Fibroblast of gingiva (primary cell): ENCODE data around the gene MEX3D.

Source experiments
- DNase-seq: peaks from one replicate; pipeline ENCODE4 v3.0.0-alpha.2; 2011; ENCODE audit warnings: low read depth

Gene MEX3D

DNA sequence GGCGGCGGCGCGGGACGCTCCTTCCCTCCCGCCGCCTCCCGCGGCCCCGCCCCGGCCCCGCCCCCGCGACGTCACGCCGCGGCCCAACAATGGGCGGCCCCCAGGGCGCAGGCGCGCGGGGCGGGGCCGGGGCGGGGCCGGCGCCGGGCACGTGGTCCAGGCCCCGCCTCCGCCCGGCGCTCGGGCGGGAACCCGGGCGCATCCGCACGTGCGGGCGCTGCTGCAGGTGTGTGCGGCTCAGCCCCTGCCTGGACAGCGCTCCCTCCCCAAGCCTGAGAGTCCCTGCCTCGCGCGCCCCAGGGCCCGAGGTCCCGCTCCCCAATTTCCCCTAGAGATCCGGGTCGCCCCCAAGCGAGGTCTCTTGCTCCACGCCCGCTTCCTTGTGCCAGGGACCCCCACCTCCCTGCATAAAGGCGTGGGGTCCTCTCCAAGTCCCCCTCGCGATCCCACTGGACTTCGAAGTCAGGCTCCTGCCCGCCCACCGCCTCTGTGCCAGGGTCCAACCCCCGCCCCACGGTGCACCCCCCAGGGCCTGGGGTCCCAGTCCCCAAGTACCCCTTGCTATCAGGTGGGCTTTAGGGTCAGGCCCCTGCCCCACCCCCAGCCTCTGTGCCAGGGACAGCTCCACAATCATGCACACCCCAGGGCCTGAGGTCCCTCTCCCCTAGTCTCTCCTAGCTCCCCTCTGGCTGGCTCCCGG is at the start of gene MEX3D:
Gene MEX3D, minus strand, starts transcription at position 6 of the 700 bp plus-strand sequence. CDS start 267 bp downstream, outside the sequence.
- peak; percentile 59 for DNase-seq

DNA sequence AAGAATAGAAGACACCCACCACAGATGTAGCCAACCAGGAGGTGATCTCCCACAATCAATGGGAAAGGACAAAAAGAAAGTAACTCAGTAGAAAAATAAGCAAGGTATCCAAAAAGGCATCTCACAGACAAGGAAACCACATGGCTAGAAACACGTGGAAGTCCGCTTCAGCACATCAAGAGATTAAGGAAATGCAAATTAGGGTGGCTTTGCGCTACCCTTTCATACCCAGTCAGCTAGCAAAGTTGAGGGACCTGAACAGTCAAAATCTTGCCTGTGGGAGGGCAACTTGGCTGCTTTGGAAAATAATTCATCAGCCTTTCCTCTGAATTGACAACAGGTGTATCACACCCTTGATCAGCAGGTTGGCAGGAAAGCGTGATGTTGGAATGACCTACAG is 48.8 kb upstream of the MEX3D start:
- no peak for DNase-seq

DNA sequence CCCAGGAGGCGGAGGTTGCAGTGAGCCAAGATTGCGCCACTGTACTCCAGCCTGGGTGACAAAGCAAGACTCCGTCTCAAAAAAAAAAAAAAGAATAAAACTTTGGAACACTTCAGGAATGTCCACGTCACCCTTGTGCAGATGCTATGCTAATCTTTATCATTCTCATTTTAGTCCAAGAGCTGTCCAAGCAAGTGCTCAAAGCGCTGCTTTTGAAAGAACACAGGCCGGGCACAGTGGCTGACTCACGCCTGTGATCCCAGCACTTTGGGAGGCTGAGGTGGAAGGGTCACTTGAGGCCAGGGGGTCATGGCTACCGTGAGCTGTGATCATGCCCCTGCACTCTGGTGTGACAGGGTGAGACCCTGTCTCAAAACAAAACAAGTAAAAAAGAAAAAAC is 48.3 kb upstream of the MEX3D start:
- peak; percentile 20 for DNase-seq

DNA sequence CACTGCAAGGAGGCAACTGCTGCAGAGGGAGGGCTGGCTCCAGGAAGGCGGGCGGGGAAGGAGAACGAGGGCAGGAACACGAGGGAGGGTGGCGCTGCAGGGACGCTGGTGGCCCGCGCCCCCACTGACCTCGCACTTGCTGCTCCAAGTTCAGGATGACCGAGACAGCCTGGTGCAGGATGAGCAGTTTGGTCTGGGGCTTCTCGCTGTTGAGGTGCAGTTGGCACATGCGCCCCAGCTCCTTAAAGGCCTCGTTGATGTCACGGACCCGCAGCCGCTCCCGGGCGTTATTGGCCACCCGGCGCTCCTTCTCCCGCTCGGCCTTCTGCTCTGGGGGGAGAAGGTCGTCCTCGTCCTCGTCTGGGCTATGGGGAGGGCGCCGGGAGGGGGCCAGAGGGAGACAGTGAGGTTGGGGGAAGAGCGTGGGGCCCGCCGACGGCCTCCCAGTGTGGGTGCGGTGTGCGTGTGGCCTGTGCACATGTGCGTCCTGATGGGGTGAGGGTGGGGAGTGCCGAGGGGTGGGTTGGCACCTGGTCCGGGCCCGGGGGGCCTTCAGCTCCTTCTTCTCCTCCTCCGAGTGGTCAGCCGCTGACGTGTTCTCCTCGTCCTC is 47.1 kb upstream of the MEX3D start:
- DNase-seq = no peak

DNA sequence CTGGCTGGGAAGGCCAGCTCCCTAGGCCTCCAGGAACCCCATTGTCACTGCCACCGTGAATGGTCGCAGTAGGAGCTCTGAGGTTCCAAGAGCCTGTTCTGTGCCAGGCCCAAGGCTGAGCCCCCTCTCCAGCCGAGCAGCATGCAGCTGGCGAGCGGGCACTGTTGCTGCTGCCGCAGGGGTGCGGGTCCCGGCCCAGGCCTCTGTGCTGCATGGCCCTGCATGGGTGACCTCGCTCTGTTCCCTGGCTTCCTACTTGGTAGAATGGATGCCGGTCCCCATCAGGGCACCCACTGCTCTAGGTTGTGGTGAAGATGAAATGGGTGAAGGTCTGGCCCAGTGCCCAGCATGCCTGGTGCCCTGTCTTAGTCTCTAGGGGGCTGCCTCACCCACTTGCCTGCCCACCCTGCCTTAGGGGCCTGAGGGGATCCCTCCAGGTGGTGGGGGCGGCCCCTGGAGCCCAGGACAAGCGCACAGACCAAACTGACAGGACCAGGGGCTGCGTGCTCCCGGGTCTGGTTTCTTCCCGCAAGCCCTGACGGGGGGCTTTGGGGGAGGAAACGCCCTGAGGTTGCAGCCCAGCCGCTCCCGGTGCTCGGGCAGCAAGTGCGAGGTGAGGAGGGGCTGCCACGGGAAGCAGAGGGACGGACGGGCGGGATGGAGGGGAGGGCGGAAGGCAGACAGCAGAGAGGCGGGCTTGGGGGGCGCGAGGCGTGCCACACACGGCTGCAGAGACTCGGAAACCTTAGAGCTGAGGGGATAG is 45.9 kb upstream of the MEX3D start:
- no peak for DNase-seq

DNA sequence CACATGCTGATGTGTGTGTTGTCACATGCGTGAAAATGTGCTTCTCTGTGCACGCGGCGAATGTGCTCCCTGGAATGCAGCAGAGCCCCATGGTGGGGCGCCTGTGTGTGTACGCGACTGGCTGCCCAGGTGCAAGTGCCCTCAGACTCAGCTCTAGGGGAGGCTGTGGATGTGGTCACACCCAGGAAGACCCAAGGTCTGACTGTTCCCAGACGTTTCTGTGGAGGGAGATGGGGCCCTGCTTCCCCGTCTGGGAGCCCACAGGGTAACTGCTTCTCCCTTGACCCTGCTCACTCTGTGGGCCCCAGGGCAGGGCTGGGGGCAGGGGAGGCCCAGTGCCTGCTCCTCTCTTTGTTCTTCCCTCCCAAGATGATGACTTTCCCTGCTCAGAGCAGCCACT is 45.0 kb upstream of the MEX3D start:
- DNase-seq = no peak

DNA sequence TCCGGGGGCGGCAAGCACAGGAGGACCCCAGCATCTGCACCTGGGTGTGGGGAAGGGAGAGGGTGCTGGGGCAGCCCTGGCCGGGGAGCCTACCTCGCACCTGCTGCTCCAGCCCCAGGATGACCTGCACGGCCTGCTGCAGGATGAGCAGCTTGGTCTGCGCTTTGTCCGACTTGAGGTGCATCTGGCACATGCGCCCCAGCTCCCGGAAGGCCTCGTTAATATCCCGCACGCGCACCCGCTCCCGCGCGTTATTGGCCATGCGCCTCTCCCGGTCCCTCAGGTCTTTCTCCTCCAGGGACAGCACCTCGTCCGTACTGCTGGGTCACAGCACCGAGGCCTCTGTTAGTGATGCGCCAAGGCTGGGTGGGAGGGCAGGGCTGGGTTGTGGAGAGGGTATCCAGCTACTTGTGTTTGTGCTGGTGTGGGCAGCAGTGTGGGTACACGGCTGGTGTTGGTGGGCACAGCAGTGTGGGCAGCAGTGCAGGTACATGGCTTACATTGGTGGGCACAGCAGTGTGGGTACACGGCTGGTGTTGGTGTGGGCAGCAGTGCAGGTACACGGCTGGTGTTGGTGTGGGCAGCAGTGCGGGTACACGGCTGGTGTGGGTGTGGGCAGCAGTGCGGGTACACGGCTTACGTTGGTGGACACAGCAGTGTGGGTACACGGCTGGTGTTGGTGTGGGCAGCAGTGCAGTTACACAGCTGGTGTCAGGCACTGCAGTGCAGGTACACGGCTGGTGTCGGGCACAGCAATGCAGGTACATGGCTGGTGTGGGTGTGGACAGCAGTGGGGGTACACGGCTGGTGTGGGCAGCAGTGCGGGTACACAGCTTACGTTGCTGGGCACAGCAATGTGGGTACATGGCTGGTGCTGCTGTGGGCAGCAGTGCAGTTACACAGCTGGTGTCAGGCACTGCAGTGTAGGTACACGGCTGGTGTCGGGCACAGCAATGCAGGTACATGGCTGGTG is 44.3 kb upstream of the MEX3D start:
- DNase-seq = no peak

DNA sequence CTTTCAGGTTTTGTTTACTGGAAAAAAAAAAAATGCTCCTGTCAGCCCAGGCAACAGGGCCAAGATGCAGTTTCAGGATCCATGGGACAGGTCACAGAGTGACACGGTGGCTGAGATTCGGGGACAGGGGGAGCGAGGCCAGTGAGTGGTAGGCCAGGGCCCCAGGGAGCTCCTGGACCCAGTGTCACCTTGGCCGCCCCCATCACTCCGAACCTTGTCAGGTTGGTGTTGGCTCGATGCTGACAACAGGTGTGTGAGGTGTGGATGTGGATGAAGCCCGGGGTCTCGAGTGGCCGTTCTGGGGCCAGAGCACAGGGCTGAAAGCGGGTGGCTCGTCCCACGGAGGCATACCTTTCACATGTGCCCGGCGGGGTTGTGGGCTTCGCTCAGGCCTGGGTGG is 43.2 kb upstream of the MEX3D start:
- no peak for DNase-seq

DNA sequence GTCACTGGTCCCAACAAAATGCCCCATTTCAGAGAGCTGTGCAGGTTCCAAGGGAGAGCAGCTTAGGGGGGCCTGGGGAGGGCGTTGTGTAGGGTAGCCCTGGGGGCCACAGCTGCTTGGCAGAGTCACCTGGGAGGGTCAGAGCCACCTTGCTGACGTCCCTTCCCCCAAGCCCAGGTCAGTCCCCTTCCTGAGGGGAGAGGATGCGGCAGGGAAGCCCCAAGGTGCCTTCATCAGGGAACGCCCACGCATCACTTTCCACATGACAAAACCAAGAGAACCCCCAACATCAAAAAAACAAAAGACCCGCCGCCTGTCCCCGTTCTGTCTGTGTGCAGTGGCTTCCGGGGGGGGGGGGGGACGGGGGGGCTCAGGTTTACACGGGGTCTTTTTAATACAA is 42.5 kb upstream of the MEX3D start:
- no peak for DNase-seq

DNA sequence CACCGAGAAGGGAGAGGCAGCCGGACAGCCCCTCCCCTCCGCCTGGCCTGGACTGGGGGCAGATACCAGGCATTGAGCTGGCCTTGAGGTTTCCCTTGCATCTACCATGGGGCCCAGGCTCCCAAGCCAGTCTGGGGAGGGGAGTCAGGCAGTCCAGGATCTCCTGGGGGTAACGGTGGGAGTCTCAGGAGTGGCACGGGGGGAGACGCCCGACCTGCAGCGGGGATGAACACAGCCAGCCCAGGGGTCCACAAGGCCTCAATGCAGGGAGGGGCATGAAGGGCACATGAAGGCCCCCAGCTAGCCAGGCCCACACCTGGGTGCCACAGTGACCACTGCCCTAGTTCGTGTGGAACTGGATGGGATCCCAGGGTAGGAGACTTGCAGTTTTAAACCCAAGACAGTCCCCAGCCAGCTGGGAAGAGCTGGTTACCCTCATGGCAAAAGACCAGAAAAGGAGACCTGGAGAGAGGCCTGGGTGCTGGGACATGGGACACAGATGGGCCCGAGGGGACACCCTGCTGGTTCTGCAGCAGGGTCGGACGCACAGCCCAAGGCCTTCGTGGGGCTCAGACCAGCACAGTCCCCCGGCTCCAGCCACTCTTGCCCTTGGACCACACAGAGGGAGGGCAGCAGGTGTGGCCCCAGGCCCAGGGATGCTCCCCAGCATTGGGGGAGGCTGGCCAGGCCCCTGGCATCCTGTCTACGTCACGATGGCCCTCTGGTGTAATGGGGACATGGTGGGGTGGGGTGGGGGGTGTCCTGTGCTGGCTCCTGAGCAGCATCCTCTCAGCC is 41.8 kb upstream of the MEX3D start:
- no peak for DNase-seq

DNA sequence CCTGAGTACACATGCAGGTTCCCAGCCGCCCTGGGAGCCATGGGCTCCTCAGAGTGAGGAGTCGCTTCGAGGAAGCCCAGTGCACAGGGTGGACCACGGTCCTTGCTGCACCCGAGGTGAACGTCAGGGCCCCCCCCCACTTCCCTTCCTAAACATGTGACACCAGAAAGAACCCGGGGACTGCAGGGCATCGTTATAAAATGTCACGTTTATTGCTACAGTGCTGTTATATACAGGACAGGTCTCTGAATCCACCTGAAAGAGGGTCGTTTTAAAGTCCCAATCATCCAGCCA is 40.9 kb upstream of the MEX3D start:
- DNase-seq = no peak

DNA sequence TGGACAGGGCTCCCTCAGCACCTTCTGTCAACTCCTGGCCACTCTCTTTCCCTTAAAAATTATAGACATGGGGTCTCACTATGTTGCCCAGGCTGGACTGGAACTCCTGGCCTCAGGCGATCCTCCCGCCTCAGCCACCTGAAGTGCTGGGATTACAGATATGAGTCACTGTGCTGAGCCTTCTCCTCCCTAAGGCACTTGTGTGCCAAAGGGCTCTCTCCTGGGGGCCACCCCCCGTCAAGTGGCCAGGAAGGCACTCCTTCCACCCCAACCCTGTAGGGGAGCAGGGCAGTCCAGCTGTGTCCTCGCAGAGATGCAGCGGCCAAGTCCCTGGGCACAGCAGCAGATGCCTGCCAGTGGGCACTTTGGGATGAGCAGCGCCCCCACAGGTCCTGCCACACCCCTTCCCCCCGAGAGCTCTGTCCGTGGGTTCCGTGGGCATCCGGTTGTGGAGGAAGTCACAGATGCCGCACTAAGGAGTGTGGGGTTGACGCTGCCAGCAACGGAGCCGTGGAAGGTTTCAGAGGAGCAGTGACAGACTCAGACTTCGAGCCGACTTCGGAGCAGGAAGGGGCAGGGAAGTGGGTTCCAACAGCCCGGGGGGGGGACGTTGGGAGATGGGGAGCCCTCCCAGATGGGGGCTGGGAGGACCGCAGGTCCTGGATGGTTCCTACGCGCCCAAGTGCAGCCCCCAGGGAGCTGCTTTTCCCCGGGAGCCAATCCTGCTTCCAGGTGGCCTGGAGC is 40.4 kb upstream of the MEX3D start:
- peak; percentile 29 for DNase-seq

DNA sequence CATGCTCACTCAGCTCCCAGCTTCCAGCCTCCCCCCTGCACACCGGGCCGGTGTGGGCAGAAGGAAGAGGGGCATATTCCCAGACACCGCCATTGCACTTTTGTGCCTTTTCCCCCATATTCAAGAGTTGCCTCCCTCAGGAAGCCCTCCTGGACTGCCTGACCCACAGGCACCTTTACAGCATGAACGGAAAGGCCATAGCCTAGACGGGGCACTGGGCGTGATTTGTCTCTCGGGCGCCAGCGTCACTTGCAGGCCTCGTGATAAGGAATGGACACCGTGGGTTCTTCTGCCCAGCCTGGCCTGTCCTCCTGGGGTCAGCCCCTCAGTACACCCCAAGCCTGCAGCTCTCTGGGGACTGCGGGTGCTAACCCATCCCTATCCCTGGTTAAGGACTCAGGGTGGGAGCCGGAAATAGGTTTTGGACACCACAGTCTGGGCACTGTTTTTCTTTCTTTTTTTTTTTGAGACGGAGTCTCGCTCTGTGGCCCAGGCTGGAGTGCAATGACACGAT is 38.1 kb upstream of the MEX3D start:
- no peak for DNase-seq

DNA sequence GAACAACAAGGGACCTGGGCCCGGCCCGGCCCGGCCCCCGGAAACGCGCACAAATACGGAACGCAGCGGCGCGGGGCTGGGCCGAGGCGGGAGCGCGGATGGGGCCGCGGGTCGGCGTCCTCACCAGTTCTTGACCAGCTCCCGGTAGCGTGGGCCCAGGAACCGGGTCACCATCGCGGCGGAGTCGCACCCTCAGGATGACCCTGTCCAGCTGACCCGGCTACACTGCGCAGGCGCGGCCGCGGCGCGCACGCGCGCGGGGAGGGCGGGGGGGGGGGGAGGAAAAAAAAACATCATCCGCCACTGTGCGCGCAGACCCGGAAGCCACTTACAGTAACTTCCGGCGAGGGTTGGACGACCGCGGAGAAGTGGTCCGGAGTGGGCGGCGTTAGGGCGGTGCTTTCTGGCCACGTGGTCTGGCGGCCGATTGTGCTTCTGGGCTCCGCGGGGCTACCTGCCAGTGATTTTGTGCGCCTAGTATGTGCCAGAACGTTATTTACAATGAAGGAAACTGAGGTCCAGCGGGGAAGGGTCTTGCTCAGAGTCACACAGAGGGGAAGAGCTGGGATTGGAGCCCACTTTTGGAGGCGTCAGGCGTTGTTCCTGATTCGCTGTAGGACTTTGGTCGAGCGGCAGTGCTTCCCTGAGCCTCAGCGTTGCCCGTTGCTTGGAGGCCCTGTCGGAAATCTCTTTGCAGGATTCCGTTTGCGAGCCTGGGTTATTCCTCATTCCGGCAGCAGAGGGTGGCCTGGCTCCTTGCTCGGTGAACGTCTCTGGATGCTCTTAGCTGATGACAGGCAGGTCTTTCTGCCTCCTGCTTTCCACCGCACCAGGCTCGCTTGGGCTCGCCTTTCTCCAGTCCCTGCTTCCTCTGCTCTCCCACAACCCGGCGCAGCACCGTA is 37.4 kb upstream of the MEX3D start, which contains the start of gene UQCR11:
Gene UQCR11, minus strand, starts transcription at position 227 of the 902 bp plus-strand sequence. Its CDS starts 53 bp downstream, at position 174.
- peak; percentile 95 for DNase-seq

DNA sequence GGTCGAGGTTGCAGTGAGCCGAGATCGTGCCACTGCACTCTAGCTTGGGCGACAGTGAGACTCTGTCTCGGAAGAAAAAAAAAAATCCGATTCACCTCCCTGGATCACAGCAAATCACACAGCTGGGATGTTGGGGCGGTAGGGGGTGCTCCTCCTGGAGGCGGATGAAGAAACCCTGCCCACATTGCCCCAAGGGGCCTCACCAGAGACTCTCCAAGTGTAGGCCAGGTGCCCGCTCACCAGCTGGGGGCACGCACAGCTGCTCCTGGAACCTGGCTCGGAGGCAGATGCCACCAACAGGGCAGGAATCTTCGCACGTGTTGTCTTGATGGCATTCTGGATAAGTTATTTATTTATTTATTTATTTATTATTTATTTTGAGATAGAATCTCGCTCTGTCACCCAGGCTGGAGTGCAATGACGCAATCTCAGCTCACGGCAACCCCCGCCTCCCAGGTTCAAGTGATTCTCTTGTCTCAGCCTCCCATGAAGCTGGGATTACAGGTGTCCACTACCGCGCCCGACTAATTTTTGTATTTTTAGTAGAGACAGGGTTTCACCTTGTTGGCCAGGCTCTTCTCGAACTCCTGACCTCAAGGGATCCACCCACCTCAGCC is 34.1 kb upstream of the MEX3D start:
- no peak for DNase-seq

DNA sequence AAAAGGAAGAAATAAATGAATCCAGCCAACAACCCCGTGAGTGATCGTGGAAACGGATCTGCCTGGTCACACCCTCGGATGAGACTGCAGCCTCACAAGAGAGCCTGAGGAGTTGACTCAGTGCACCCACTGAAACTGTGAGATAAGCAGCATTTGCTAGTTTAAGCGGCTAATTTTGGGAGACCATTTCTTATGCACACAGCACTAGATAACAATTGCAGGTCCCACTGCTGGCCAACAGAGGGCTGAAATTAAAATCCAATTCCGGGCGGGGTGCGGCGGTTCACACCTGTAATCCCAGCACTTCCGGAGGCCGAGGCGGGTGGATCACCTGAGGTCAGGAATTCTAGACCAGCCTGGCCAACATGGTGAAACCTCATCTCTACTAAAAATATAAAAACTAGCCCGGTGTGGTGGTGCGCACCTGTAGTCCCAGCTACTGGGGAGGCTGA is 33.5 kb upstream of the MEX3D start:
- no peak for DNase-seq

DNA sequence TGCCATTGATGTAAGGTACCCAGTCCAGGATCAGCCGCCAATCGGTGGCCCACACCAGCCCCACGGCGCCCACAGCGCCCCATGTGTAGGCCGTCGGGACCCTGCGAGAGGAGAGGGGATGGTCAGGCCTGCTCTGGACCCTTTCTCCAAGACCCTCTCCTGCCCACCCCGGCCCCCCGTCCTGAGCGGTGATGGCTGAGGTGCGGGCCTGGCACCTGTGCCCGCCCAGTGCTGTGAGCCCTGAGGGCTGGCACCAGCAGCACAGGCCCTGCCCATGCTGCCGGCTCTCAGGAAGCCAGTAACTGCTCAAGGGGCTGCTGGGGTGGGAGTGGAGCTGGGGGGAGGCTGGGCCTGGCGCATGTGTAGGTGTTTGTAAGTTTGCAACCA is 31.3 kb upstream of the MEX3D start:
- DNase-seq = no peak

DNA sequence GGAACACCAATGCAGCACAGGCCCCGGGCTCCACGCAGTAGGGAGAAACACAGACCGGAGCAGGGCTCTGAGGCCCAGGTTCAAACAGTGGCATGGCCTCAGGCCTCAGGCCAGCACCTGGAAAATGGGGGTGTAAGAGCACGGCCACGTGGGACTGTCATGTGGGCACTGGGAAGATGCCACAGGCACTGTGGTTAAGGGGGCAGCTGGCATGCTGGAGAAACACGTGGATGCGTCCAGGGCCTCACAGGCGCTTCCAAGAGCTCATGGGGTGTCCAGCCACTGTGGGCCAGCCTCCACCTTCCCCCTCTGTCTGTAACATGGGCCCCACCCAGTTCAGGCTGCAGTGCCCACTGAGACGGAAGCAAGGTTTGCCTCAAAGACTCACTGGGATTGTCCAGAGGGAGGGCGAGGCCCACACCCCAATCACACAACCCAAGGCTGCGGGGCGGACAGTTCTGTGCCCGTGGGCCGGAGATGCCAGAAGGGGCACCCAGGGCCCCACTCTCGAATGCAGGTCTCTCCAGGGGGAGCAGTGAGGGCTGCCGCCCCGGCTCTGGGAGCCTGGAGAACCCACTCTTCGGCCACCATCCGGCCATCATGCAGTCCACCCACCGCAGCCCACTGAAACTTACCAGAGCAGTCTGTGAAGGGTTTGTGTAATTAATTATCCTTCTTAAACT is 30.8 kb upstream of the MEX3D start:
- no peak for DNase-seq
